Stomach (tissue), 9 donors: ENCODE results near the gene FAM184B. TPM values are rescaled to one million over a fixed set of nuclear protein-coding genes. Genes with fewer than 3 reads are reported as not detected.
A peak's percentile ranks its signal among the peaks of the same experiment; 100 is the strongest.

ENCODE experiments used
- DNase-seq, 2 donors: peaks; one replicate each; pipeline versions ENCODE4 v3.0.0 to v3.0.0-alpha.2; 2013 to 2019
- H3K27ac ChIP-seq, 5 donors: fragments of 200-600 bp in 4 of 5; sonication (generic) in 4 of 5; one replicate each; pipeline ENCODE4 v1.5.1; 2013 to 2019; ENCODE audit warnings: mild to moderate bottlenecking in 1 of 5, moderate library complexity in 1 of 5
- H3K27me3 ChIP-seq, 3 donors: fragments of 200-600 bp; sonication (generic); one replicate each; pipeline ENCODE4 v1.5.1; 2017 to 2019; ENCODE audit warnings: mixed run types in 1 of 3
- H3K36me3 ChIP-seq, 4 donors: fragments of 200-600 bp; sonication (generic); 1 replicate in 3 of 4; 2 replicates in 1 of 4; pipeline ENCODE4 v1.5.1; 2016 to 2019
- H3K4me1 ChIP-seq, 4 donors: fragments of 200-600 bp; sonication (generic); one replicate each; pipeline ENCODE4 v1.5.1; 2016 to 2019
- H3K4me3 ChIP-seq, 4 donors: fragments of 200-600 bp; sonication (generic) in 3 of 4; one replicate each; pipeline ENCODE4 v1.5.1; 2016 to 2019; ENCODE audit warnings: mild to moderate bottlenecking in 1 of 4
- H3K9me3 ChIP-seq, 4 donors: fragments of 200-600 bp; sonication (generic); one replicate each; pipeline ENCODE4 v1.5.1; 2016 to 2019
- EP300 ChIP-seq: sonication (generic); formaldehyde crosslinking; IDR thresholded peaks from one replicate; pipeline ENCODE4 v1.6.1; 2017; ENCODE audit warnings: antibody characterized with exemption
- POLR2A ChIP-seq, 4 donors: fragments of 450-650 bp; IDR thresholded peaks; one replicate each; pipeline ENCODE4 v1.6.1; 2016; ENCODE audit warnings: antibody characterized with exemption in 4 of 4, control low read depth in 2 of 4, mild to moderate bottlenecking in 1 of 4, moderate library complexity in 1 of 4
- POLR2AphosphoS5 ChIP-seq, 3 donors: sonication (generic); formaldehyde crosslinking; IDR thresholded peaks; one replicate each; pipeline ENCODE4 v1.6.1; 2016; ENCODE audit warnings: antibody characterized with exemption in 3 of 3
- WGBS, 5 donors: extraction: QIAGEN DNeasy Blood & Tissue Kit in 3 of 5; methylation state at CpG; one replicate each; pipeline versions ENCODE4 v1.1.5 to v1.1.7; 2013 to 2018; 5-methylcytosine and 5-hydroxymethylcytosine counted together
- intact Hi-C: fragments of 100-400 bp; cut with DNase I; formaldehyde crosslinking; loops from one replicate; pipeline ENCODE4 v1.15.1; 2023; ENCODE audit warnings: low total_unique reads
- polyA plus RNA-seq, 3 donors: library from polyadenylated mRNA; stranded (reverse); fragments of 200-250 nt; gene quantifications; one replicate each; pipeline ENCODE4 v1.2.3, GENCODE V29; 2013
- total RNA-seq, 5 donors: library from RNA; depleted of rRNA; stranded (reverse); fragments of >200 nt; gene quantifications; one replicate each; pipeline versions ENCODE4 v1.1.0 to v1.2.3, GENCODE V29; 2014 to 2016
- TF ChIP-seq, protein P1 (sequence below), 7 experiments: fragments of 450-650 bp in 4 of 7; fragments of 200-600 bp in 3 of 7; sonication (generic) in 3 of 7; IDR thresholded peaks; one replicate each; pipeline ENCODE4 v1.5.1; 2016 to 2019; ENCODE audit warnings: antibody characterized with exemption in 7 of 7, control low read depth in 2 of 7, mild to moderate bottlenecking in 1 of 7
- donor health status: healthy with polysubstance abuse.
- donor health status: Bipolar disorder and iron deficiency.
- donor health status: healthy.

The FAM184B gene
- total and polyA plus RNA-seq, 8 donors: 0.08 to 0.18 TPM; not detected in 6

DNA sequence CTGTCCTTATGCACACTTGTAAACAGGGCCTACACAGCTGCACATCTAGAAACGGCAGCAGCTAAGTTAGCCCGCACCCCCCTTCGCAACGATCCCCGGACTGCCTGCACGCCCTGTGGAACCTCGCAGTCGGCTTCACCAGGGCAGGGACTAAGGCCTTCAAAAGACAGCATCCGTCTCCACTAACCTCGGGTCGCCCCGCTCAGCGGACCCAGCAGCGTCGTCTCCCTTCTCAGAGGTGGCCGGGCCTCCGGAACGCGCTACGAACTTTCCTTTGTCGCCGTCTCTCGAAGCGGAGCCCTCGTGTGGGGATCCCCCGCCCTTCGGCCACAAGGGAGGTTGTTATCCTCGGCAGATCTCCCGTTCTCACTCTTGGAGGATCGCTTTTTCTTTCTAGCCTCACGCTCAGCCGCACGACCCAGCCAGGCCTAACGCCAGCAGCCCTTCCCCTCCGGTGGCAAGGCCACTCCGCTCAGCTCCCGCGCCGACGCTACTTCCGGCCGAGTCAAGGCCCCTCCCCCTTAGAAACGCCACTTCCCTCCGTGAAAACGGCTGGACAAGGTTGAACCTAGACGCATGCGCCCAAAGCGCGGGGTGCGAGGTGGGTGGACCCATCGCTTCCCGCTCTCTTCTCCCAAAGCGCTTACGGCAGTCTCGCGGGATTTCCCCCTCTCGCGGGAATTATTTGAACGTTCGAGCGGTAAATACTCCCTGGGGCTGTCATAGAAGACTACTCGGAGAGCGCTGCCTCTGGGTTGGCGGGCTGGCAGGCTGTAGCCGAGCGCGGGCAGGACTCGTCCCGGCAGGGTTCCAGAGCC, 29.0 kb upstream of the FAM184B start, which contains the start of the genes DCAF16 and NCAPG:
Gene DCAF16 (minus strand): TSS at position 498 of the 818 bp plus-strand sequence. CDS start 6,616 bp downstream, outside the sequence.
Gene NCAPG (plus strand): TSS at position 720 of the 818 bp plus-strand sequence. CDS start 99 bp downstream, outside the sequence.
- H3K36me3 ChIP-seq: no peaks in the 10 kb centered on the region
- peak within 1 kb of the TSS; percentile 93 to 98 (median 96) for H3K27ac ChIP-seq
- peak within 1 kb of the TSS; percentile 68 to 88 (median 77) for H3K4me3 ChIP-seq
- H3K4me1 ChIP-seq: peaks cover 34 to 65% (median 45%) of the 10 kb centered on the region in 4 donors
- peak; percentile 100 for DNase-seq
- H3K27me3 ChIP-seq: no peaks in the 10 kb centered on the region
- peak; percentile 98 to 99 (median 99) for TF ChIP-seq POLR2AphosphoS5 (IDR thresholded peaks at IDR 0.05)
- TF ChIP-seq, protein P1, sequence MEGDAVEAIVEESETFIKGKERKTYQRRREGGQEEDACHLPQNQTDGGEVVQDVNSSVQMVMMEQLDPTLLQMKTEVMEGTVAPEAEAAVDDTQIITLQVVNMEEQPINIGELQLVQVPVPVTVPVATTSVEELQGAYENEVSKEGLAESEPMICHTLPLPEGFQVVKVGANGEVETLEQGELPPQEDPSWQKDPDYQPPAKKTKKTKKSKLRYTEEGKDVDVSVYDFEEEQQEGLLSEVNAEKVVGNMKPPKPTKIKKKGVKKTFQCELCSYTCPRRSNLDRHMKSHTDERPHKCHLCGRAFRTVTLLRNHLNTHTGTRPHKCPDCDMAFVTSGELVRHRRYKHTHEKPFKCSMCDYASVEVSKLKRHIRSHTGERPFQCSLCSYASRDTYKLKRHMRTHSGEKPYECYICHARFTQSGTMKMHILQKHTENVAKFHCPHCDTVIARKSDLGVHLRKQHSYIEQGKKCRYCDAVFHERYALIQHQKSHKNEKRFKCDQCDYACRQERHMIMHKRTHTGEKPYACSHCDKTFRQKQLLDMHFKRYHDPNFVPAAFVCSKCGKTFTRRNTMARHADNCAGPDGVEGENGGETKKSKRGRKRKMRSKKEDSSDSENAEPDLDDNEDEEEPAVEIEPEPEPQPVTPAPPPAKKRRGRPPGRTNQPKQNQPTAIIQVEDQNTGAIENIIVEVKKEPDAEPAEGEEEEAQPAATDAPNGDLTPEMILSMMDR (IDR thresholded peaks at IDR 0.05): peak in 1 of 7 experiments; percentile 4
- TF ChIP-seq POLR2A (IDR thresholded peaks at IDR 0.05): peak in 2 of 4 donors; percentile 94
- TF ChIP-seq EP300: no peak
- 0 to 1% (median 0%) methylated on average over 40 to 69 of the region's 69 CpGs for WGBS, 5 donors
- no peaks in the 10 kb centered on the region for H3K9me3 ChIP-seq
- intact Hi-C loops: no loop called here

DNA sequence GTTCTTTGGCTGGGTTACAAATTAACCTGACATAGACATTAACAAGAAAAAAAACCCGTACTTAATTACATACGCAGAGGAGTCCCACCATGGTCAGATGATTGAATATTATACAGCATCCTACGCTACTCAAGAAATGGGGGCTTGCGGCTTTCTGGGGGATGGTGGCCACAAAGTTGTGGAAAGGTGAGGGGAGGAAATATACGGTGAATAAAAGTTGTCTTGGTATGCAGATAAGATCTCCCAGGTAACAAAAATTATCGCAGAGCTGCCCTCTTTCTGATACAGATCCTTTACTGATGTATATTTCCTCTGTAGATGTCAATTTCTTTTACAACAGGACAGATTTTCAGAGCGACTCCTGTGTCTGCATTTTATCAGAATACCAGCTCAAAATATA, 28.2 kb upstream of the FAM184B start:
- Histone ChIP-seq H3K27me3 (no peaks in the 10 kb centered on the region), H3K36me3 (peaks cover under 1 to 3% (median 3%) of the 10 kb centered on the region in 4 donors), H3K27ac (peak overlapping the region in 4 of 5 donors; percentile 96 to 98 (median 97)), H3K9me3 (no peaks in the 10 kb centered on the region), H3K4me3 (peak overlapping the region; percentile 68 to 88 (median 77)), H3K4me1 (peaks cover 34 to 70% (median 45%) of the 10 kb centered on the region in 4 donors)
- peak in 1 of 2 donors; percentile 27 for DNase-seq
- intact Hi-C loops: no loop called here
- 1 to 2% (median 1%) methylated on average over 7 of the region's 7 CpGs for WGBS, 5 donors
- TF ChIP-seq, protein P1 (IDR thresholded peaks at IDR 0.05): no peak
- TF ChIP-seq POLR2A (IDR thresholded peaks at IDR 0.05) (no peak), POLR2AphosphoS5 (IDR thresholded peaks at IDR 0.05) (no peak), EP300 (no peak)

DNA sequence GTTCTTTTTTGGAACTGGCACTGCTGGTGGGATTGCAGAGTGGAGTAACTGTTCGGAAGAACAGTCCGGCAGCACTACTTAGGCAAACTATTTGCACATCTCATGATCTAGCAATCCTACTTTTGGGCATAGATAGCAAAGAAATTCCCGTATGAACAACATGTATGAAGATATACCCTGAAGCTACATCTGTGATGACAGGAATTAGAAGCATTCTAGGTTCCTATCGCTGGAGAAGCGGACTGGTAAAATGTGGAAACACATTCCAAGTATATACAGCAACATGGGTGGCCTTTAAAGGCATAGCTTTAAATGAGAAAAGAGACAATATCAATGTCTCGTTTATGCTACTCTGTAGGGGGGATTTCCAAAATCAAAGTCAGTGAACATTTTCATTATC, 26.0 kb upstream of the FAM184B start:
- intact Hi-C loops: no loop called here
- no peaks in the 10 kb centered on the region for H3K9me3 ChIP-seq
- 47 to 64% (median 54%) methylated on average over 6 of the region's 6 CpGs for WGBS, 5 donors
- peak overlapping the region in 1 of 5 donors; percentile 10 for H3K27ac ChIP-seq
- H3K36me3 ChIP-seq: peaks cover 23 to 25% (median 25%) of the 10 kb centered on the region in 4 donors
- H3K4me1 ChIP-seq: peaks cover 34 to 65% (median 45%) of the 10 kb centered on the region in 4 donors
- no peak for TF ChIP-seq POLR2A (IDR thresholded peaks at IDR 0.05)
- TF ChIP-seq EP300: no peak
- TF ChIP-seq POLR2AphosphoS5 (IDR thresholded peaks at IDR 0.05): no peak
- TF ChIP-seq, protein P1 (IDR thresholded peaks at IDR 0.05): no peak
- no peaks in the 10 kb centered on the region for H3K27me3 ChIP-seq
- peak overlapping the region in 3 of 4 donors; percentile 24 to 78 (median 68) for H3K4me3 ChIP-seq
- DNase-seq: no peak

DNA sequence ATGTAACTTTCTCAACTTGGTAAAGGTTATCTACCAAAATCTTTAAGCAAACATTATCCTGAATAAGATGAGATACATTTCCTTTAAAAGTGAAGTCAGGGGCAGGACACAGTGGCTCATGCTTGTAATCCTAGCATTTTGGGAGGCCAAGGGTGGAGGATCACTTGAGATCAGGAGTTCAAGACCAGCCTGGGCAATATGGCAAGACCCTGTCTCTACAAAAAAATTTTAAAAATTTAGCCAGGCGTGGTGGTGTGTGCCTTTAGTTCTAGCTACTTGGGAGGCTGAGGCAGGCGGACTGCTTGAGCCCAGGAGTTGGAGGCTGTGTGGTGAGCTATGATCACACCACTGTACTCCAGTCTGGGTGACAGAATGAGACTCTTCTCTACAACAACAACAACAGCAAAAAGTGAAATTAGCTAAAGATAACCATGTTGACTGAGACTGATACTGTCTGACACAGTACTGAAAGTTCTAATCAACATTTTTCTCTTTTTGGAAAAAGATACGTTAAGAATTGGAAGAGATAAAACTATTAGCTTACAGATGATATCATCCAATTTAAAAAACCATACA, 24.2 kb upstream of the FAM184B start:
- Histone ChIP-seq H3K27me3 (no peaks in the 10 kb centered on the region), H3K9me3 (no peaks in the 10 kb centered on the region), H3K27ac (no peak overlapping the region), H3K4me3 (no peak overlapping the region), H3K36me3 (peaks cover 25 to 42% (median 40%) of the 10 kb centered on the region in 4 donors), H3K4me1 (peaks cover 29 to 49% (median 36%) of the 10 kb centered on the region in 4 donors)
- intact Hi-C loops: no loop called here
- no peak for TF ChIP-seq EP300
- TF ChIP-seq POLR2A (IDR thresholded peaks at IDR 0.05): no peak
- TF ChIP-seq, protein P1 (IDR thresholded peaks at IDR 0.05): no peak
- no peak for TF ChIP-seq POLR2AphosphoS5 (IDR thresholded peaks at IDR 0.05)
- no peak for DNase-seq
- 74 to 89% (median 79%) methylated on average over 3 of the region's 3 CpGs for WGBS, 5 donors
